ENCODE results near the gene SDR9C7.
"Not testable (repeated sequence)": the region's sequence is repeated elsewhere in the genome, so short reads cannot be mapped to it uniquely, and the experiment has no call there.

The SDR9C7 gene

GRCh38 chr12:56933826-56934625 is at the start of gene SDR9C7:
SDR9C7 (minus strand) TSS chr12:56934408; CDS start chr12:56934261, 147 bp downstream.
- no peak for DNase-seq

- DNase-seq: no peak
Observed at GRCh38 chr12:56983386-56983785, 49.2 kb upstream of the SDR9C7 start.

- DNase-seq: not testable (repeated sequence)
Observed at GRCh38 chr12:56982578-56983236, 48.5 kb upstream of the SDR9C7 start.

GRCh38 chr12:56980941-56981530 is 46.8 kb upstream of the SDR9C7 start:
- no peak for DNase-seq

- no peak for DNase-seq
Observed at GRCh38 chr12:56980268-56980667, 46.1 kb upstream of the SDR9C7 start.

- DNase-seq: no peak
Observed at GRCh38 chr12:56979628-56980027, 45.4 kb upstream of the SDR9C7 start.

- no peak for DNase-seq
Observed at GRCh38 chr12:56978397-56979138, 44.4 kb upstream of the SDR9C7 start.

GRCh38 chr12:56977361-56977760 is 43.2 kb upstream of the SDR9C7 start:
- DNase-seq: not testable (repeated sequence)

- DNase-seq: not testable (repeated sequence)
Observed at GRCh38 chr12:56974224-56974623, 40.0 kb upstream of the SDR9C7 start.

GRCh38 chr12:56968910-56969309 is 34.7 kb upstream of the SDR9C7 start:
- not testable (repeated sequence) for DNase-seq

GRCh38 chr12:56965997-56966642 is 31.9 kb upstream of the SDR9C7 start:
- not testable (repeated sequence) for DNase-seq

GRCh38 chr12:56965124-56965523 is 30.9 kb upstream of the SDR9C7 start:
- not testable (repeated sequence) for DNase-seq

GRCh38 chr12:56963557-56963956 is 29.3 kb upstream of the SDR9C7 start:
- not testable (repeated sequence) for DNase-seq

- not testable (repeated sequence) for DNase-seq
Observed at GRCh38 chr12:56962247-56962646, 28.0 kb upstream of the SDR9C7 start.

GRCh38 chr12:56958422-56958821 is 24.2 kb upstream of the SDR9C7 start:
- DNase-seq: no peak

- DNase-seq: no peak
Observed at GRCh38 chr12:56957229-56958052, 23.2 kb upstream of the SDR9C7 start, which contains the start of gene RDH16. RDH16 (minus strand) TSS chr12:56957608; CDS start chr12:56957462, 146 bp downstream.

GRCh38 chr12:56955631-56956256 is 21.5 kb upstream of the SDR9C7 start:
- DNase-seq: no peak

- no peak for DNase-seq
Observed at GRCh38 chr12:56954958-56955355, 20.7 kb upstream of the SDR9C7 start.

- no peak for DNase-seq
Observed at GRCh38 chr12:56954057-56954957, 20.1 kb upstream of the SDR9C7 start.

GRCh38 chr12:56953314-56953713 is 19.1 kb upstream of the SDR9C7 start:
- no peak for DNase-seq
